ENCODE data around the gene REC8. TPM values are rescaled to one million over a fixed set of nuclear protein-coding genes. Genes with fewer than 3 reads are reported as not detected.
A peak's percentile ranks its signal among the peaks of the same experiment; 100 is the strongest.

Gene REC8
- total and polyA plus RNA-seq, 2 of the 13 experiments (the other 11 are each of a cell fraction or from before 2014, with no cell fraction given), result 3.4 to 14.7 TPM

- no peak for TF ChIP-seq AHDC1 (CRISPR knock-in tag; IDR thresholded peaks at IDR 0.05; ENCODE audit: borderline replicate concordance)
- peak; percentile 98 for TF ChIP-seq RFXAP (CRISPR knock-in tag; IDR thresholded peaks at IDR 0.05; ENCODE audit: borderline replicate concordance)
- TF ChIP-seq ZNF660 (CRISPR knock-in tag; IDR thresholded peaks at IDR 0.05; ENCODE audit: borderline replicate concordance, low read depth), result peak; percentile 69; the same call in 1 of the 2 replicates
- peak; percentile 82 for TF ChIP-seq ZBTB4 (CRISPR knock-in tag; IDR thresholded peaks at IDR 0.05; ENCODE audit: borderline replicate concordance)
- TF ChIP-seq MAFK (conservative IDR thresholded peaks at IDR 0.05 in 1 of 2, IDR thresholded peaks at IDR 0.05 in 1 of 2; ENCODE audit: low read length in 2 of 2), result no peak; a peak in 1 of 4 replicates
- peak; percentile 43 for TF ChIP-seq ZBED4 (CRISPR knock-in tag; IDR thresholded peaks at IDR 0.05; ENCODE audit: borderline replicate concordance)
- peak; percentile 95 for TF ChIP-seq LCORL (IDR thresholded peaks at IDR 0.05)
- TF ChIP-seq LCORL (CRISPR knock-in tag; IDR thresholded peaks at IDR 0.05), result peak; percentile 87
- TF ChIP-seq PHF21A (CRISPR knock-in tag; IDR thresholded peaks at IDR 0.05), result no peak
- TF ChIP-seq SMAD3 (CRISPR knock-in tag; IDR thresholded peaks at IDR 0.05), result peak; percentile 98; the same call in 1 of the 2 replicates
- no peak for TF ChIP-seq ARNT (IDR thresholded peaks at IDR 0.05)
- peak; percentile 100; the same call in 1 of the 2 replicates for TF ChIP-seq ZNF383 (CRISPR knock-in tag; IDR thresholded peaks at IDR 0.05; ENCODE audit: borderline replicate concordance)
- TF ChIP-seq ZNF558 (CRISPR knock-in tag; IDR thresholded peaks at IDR 0.05; ENCODE audit: borderline replicate concordance), result no peak
- TF ChIP-seq ZNF788 (CRISPR knock-in tag; IDR thresholded peaks at IDR 0.05; ENCODE audit: borderline replicate concordance), result peak; percentile 99
- no peak for TF ChIP-seq ZEB1 (IDR thresholded peaks at IDR 0.05; ENCODE audit: insufficient replicate concordance, low read depth)
Measured at GRCh38 chr14:24212924-24213865, 41.3 kb downstream of the REC8 start, which contains the start of gene CHMP4A (continued).

Data from HepG2 (cell line).